ENCODE measurements around the gene SMYD3.

GRCh38 chr1:245871915-245872314 lies 635.2 kb downstream of the SMYD3 start:
- no peak for TF ChIP-seq TAF1 (IDR thresholded peaks at IDR 0.05; ENCODE audit: borderline replicate concordance, insufficient read depth, low read length)
- TF ChIP-seq SIN3A (IDR thresholded peaks at IDR 0.05; ENCODE audit: borderline replicate concordance, insufficient read depth, low read length) = no peak
